ENCODE data around the gene HERC3.

HERC3 gene

DNA sequence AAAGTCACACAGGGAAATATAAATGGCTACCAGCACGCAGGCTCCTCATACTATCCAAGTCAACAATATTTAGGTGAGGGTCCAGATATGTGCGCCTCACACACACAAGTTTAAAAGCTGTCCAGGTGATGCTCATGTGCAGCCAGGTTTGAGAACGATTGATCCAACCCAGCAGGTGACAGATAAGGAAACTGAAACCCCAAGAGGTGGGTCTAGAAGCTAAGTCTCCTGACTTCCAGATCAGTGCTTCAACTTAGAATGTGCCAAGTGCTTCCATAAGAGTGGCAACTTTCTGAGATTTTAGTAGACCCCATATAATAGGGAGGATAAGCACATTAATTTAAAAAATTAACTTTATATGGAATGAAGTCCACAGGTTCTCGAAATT lies 159.8 kb downstream of the HERC3 start:
- DNase-seq, result no peak

DNA sequence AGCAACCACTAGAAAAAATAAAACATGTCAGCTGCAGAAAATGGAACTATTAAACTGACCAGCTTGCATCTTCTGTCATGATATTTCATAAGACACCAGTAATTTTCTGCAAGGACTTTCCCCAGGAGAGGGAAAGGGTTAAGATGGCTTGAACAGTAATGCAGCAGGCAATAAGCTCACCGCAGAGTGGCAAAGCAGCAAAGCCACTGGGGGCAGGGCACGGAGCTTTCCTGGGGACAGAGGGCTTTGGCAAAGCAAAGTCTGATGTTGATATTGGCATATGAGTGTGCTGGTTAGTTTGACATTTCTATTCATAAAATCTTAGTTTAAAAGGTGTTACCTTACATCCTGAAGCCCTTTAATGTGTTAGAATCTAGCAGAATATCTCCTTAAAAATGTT lies 160.5 kb downstream of the HERC3 start:
- DNase-seq, result no peak

GRCh38 chr4:88753658-88754571 lies 161.6 kb downstream of the HERC3 start:
- no peak for DNase-seq

GRCh38 chr4:88754796-88755195 lies 162.5 kb downstream of the HERC3 start:
- no peak for DNase-seq

GRCh38 chr4:88755454-88755853 lies 163.2 kb downstream of the HERC3 start:
- no peak for DNase-seq

GRCh38 chr4:88756149-88756548 lies 163.9 kb downstream of the HERC3 start:
- DNase-seq, result no peak

DNA sequence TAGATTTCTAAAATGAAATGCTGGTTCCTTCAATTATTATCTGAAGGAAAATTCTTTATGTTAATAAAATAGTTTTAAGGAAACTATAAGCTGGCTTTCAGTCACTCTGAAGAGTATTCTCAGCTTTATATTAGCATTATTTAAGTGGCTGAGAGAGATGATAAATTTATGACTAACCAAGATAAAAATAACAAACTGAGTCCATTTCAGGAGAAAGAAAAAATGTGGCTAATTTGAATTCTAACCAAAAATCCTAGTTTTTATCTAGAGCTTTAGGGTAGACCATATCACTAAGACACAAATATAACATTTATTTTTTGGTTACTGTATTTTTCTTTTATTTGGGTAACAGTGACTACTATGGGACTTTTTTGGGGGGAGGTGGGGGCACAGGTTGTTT lies 164.8 kb downstream of the HERC3 start:
- no peak for DNase-seq

GRCh38 chr4:88757776-88758175 lies 165.5 kb downstream of the HERC3 start:
- no peak for DNase-seq
